Coronary artery (tissue), 2 donors: ENCODE results near the gene TUT7.
"Not testable (repeated sequence)": the region's sequence is repeated elsewhere in the genome, so short reads cannot be mapped to it uniquely, and the experiment has no call there.

ENCODE experiments used
- DNase-seq: peaks from one replicate; pipeline ENCODE4 v3.0.0-alpha.2; 2017; ENCODE audit warnings: low spot score
- H3K27ac ChIP-seq, 2 donors: fragments of 200-600 bp; sonication (generic); one replicate each; pipeline ENCODE4 v1.5.1; 2016 to 2019
- H3K4me3 ChIP-seq: fragments of 200-600 bp; sonication (generic); 2 replicates; pipeline ENCODE4 v1.5.1; 2016; ENCODE audit warnings: mild to moderate bottlenecking, moderate library complexity
- CTCF ChIP-seq: fragments of 200-600 bp; sonication (generic); IDR thresholded peaks from one replicate; pipeline ENCODE4 v1.5.1; 2019; ENCODE audit warnings: antibody characterized with exemption

TUT7 gene

GRCh38 chr9:86322973-86323644 lies 31.1 kb downstream of the TUT7 start:
- no peak overlapping the region for H3K4me3 ChIP-seq
- H3K27ac ChIP-seq: no peak overlapping the region
- no peak for TF ChIP-seq CTCF
- DNase-seq: no peak

- no peak overlapping the region for H3K27ac ChIP-seq
- no peak for TF ChIP-seq CTCF
- H3K4me3 ChIP-seq: no peak overlapping the region
- no peak for DNase-seq
Observed at GRCh38 chr9:86321373-86321772, 32.8 kb downstream of the TUT7 start.

GRCh38 chr9:86318187-86318586 lies 36.0 kb downstream of the TUT7 start:
- TF ChIP-seq CTCF: no peak
- no peak for DNase-seq
- H3K27ac ChIP-seq: no peak overlapping the region
- no peak overlapping the region for H3K4me3 ChIP-seq

GRCh38 chr9:86315078-86315477 lies 39.1 kb downstream of the TUT7 start:
- no peak overlapping the region for H3K27ac ChIP-seq
- no peak for DNase-seq
- no peak for TF ChIP-seq CTCF

GRCh38 chr9:86312959-86313358 lies 41.3 kb downstream of the TUT7 start:
- DNase-seq, H3K4me3 ChIP-seq: not testable (repeated sequence)

More at GRCh38 chr9:86315078-86315477, 39.1 kb downstream of the TUT7 start:
- H3K4me3 ChIP-seq: no peak overlapping the region

GRCh38 chr9:86308687-86309086 lies 45.5 kb downstream of the TUT7 start:
- H3K4me3 ChIP-seq: no peak overlapping the region
- H3K27ac ChIP-seq: no peak overlapping the region
- no peak for TF ChIP-seq CTCF
- DNase-seq: no peak

More at GRCh38 chr9:86312959-86313358, 41.3 kb downstream of the TUT7 start:
- H3K27ac ChIP-seq: not testable (repeated sequence)

- DNase-seq: no peak
- Histone ChIP-seq H3K27ac (no peak overlapping the region), H3K4me3 (no peak overlapping the region)
- TF ChIP-seq CTCF: no peak
Observed at GRCh38 chr9:86304236-86304730, 49.9 kb downstream of the TUT7 start.
